ENCODE data around the gene B3GALT2.

DNA sequence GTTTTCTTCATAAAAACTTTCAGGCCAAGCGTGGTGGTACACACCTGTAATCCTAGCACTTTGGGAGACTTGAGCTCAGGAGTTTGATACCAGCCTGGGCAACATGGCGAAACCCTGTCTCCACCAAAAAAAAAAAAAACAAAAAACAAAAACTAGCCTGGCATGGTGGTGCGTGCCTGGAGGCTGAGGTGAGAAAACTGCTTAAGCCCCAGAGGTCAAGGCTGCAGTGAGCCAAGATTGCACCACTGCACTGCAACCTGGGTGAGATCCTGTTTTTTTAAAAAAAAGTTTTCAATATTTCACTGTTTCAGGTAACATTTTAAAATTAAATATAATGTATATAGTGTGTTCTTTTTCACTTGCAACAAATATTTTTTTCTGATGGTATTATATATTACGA lies 13.5 kb upstream of the B3GALT2 start:
- TF ChIP-seq, protein P1, sequence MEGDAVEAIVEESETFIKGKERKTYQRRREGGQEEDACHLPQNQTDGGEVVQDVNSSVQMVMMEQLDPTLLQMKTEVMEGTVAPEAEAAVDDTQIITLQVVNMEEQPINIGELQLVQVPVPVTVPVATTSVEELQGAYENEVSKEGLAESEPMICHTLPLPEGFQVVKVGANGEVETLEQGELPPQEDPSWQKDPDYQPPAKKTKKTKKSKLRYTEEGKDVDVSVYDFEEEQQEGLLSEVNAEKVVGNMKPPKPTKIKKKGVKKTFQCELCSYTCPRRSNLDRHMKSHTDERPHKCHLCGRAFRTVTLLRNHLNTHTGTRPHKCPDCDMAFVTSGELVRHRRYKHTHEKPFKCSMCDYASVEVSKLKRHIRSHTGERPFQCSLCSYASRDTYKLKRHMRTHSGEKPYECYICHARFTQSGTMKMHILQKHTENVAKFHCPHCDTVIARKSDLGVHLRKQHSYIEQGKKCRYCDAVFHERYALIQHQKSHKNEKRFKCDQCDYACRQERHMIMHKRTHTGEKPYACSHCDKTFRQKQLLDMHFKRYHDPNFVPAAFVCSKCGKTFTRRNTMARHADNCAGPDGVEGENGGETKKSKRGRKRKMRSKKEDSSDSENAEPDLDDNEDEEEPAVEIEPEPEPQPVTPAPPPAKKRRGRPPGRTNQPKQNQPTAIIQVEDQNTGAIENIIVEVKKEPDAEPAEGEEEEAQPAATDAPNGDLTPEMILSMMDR (IDR thresholded peaks at IDR 0.05): no peak
- TF ChIP-seq EP300 (IDR thresholded peaks at IDR 0.05): no peak

Data from ovary (tissue), 3 donors.